T-cell (primary cell): ENCODE measurements around the gene SLC5A1. TPM values are rescaled to one million over a fixed set of nuclear protein-coding genes. Genes with fewer than 3 reads are reported as not detected.

Experiments used
- ATAC-seq, 4 experiments: fragments of 200-7000 bp in 3 of 4; fragments of 150-1000 bp in 1 of 4; cut with Tn5 transposase; replicated peaks in 1 of 4; 1 replicate in 3 of 4; 2 replicates in 1 of 4; pipeline ENCODE4 v1.10.0; 2021; ENCODE audit warnings: moderate library complexity in 3 of 4, mild to moderate bottlenecking in 2 of 4, moderate number of reproducible peaks in 1 of 4
- CTCF ChIA-PET, 2 donors: fragments of 300-600 bp; sonication (Branson Sonifier 250); formaldehyde crosslinking; loops; one replicate each; lab custom pipeline; 2022; ENCODE audit warnings: antibody characterized with exemption in 2 of 2; lab: Charles Lee
- POLR2A ChIA-PET, 2 donors: fragments of 300-600 bp; sonication (Branson Sonifier 250); formaldehyde crosslinking; loops; one replicate each; lab custom pipeline; 2022; ENCODE audit warnings: antibody characterized with exemption in 2 of 2; lab: Charles Lee
- DNase-seq, 35 experiments: peaks; one replicate each; pipeline versions ENCODE4 v3.0.0 to v3.0.0-alpha.2; 2013 to 2023
- H3K27ac ChIP-seq: one replicate; pipeline ENCODE4 v1.5.1; 2013; ENCODE audit warnings: low read length
- H3K27me3 ChIP-seq, 2 experiments: replicated peaks in 1 of 2; 1 replicate in 1 of 2; 2 replicates in 1 of 2; pipeline versions ENCODE4 v1.6.1 to v1.7.0; 2013; ENCODE audit warnings: low read length in 1 of 2, mixed read lengths in 1 of 2; ENCODE audit not compliant: control insufficient read depth in 2 of 2, insufficient read depth in 2 of 2; ENCODE audit errors: extremely low read depth in 1 of 2
- H3K36me3 ChIP-seq, 2 donors: 1 replicate in 1 of 2; 2 replicates in 1 of 2; pipeline versions ENCODE4 v1.6.1 to v1.7.0; 2013; ENCODE audit warnings: low read length in 1 of 2; ENCODE audit not compliant: control insufficient read depth in 2 of 2, insufficient read depth in 1 of 2; ENCODE audit errors: extremely low read depth in 1 of 2
- H3K4me1 ChIP-seq, 2 experiments: 1 replicate in 1 of 2; 2 replicates in 1 of 2; pipeline versions ENCODE4 v1.6.1 to v1.7.0; 2013; ENCODE audit warnings: low read length in 2 of 2, mixed read lengths in 1 of 2; ENCODE audit not compliant: insufficient read depth in 2 of 2, control insufficient read depth in 1 of 2; ENCODE audit errors: extremely low read depth in 1 of 2
- H3K4me3 ChIP-seq, 2 donors: 1 replicate in 1 of 2; 2 replicates in 1 of 2; pipeline versions ENCODE4 v1.5.1 to v1.7.0; 2013; ENCODE audit warnings: mild to moderate bottlenecking in 2 of 2, low read length in 1 of 2, moderate library complexity in 1 of 2; ENCODE audit not compliant: control insufficient read depth in 1 of 2; ENCODE audit errors: extremely low read depth in 1 of 2
- H3K9me3 ChIP-seq: 2 replicates; pipeline ENCODE4 v1.7.0; 2013
- H3K27ac Mint-ChIP-seq, 2 donors: one replicate each; pipeline ENCODE4 v1.8.0; 2020 to 2021; ENCODE audit warnings: mild to moderate bottlenecking in 2 of 2, mixed read lengths in 2 of 2
- H3K27me3 Mint-ChIP-seq, 2 donors: one replicate each; pipeline ENCODE4 v1.8.0; 2021 to 2022; ENCODE audit warnings: mixed read lengths in 2 of 2
- H3K36me3 Mint-ChIP-seq: one replicate; pipeline ENCODE4 v1.8.0; 2021; ENCODE audit warnings: mixed read lengths
- H3K4me1 Mint-ChIP-seq, 3 donors: one replicate each; pipeline ENCODE4 v1.8.0; 2020 to 2022; ENCODE audit warnings: mixed read lengths in 3 of 3, mild to moderate bottlenecking in 1 of 3
- H3K4me3 Mint-ChIP-seq, 3 donors: one replicate each; pipeline ENCODE4 v1.8.0; 2020 to 2022; ENCODE audit warnings: mild to moderate bottlenecking in 3 of 3, mixed read lengths in 3 of 3, moderate library complexity in 3 of 3
- H3K9me3 Mint-ChIP-seq, 3 donors: one replicate each; pipeline ENCODE4 v1.8.0; 2020 to 2022; ENCODE audit warnings: mixed read lengths in 3 of 3
- WGBS: methylation state at CpG from one replicate; pipeline ENCODE4 v1.1.5; 2013; ENCODE audit warnings: missing lambda C conversion rate; ENCODE audit not compliant: insufficient coverage; 5-methylcytosine and 5-hydroxymethylcytosine counted together
- total RNA-seq, 35 experiments: library from RNA in 6 of 35; stranded (reverse) in 6 of 35; fragments of 120-200 nt in 1 of 35; gene quantifications; one replicate each; pipeline versions ENCODE4 v1.2.1 to v1.2.4 and lab custom pipeline; 2013 to 2026

Gene SLC5A1
- total RNA-seq, 5 donors from 2014 or later (not counting 1 experiment from before 2014, with no cell fraction given) = not detected

- Mint-ChIP-seq H3K27ac (no peak overlapping the region), H3K9me3 (no peaks in the 10 kb centered on the region), H3K4me1 (no peaks in the 10 kb centered on the region), H3K27me3 (peaks cover 28 to 44% of the 10 kb centered on the region in 2 donors), H3K4me3 (no peak overlapping the region), H3K36me3 (no peaks in the 10 kb centered on the region)
- POLR2A ChIA-PET = no interaction called here
- WGBS = no CpG with 5 or more reads among the region's 2 CpGs
- no peaks in the 10 kb centered on the region for H3K9me3 ChIP-seq
- no peak overlapping the region for H3K4me3 ChIP-seq
- CTCF ChIA-PET = no interaction called here
- H3K4me1 ChIP-seq = no peaks in the 10 kb centered on the region
- DNase-seq (no peak), ATAC-seq (no peak)
- H3K27me3 ChIP-seq = peaks cover 3 to 5% of the 10 kb centered on the region in 2 experiments
- H3K36me3 ChIP-seq = no peaks in the 10 kb centered on the region
- H3K27ac ChIP-seq = no peak overlapping the region
These were observed 69.3 kb downstream of the SLC5A1 start for GRCh38 chr22:32112380-32112779.

DNA sequence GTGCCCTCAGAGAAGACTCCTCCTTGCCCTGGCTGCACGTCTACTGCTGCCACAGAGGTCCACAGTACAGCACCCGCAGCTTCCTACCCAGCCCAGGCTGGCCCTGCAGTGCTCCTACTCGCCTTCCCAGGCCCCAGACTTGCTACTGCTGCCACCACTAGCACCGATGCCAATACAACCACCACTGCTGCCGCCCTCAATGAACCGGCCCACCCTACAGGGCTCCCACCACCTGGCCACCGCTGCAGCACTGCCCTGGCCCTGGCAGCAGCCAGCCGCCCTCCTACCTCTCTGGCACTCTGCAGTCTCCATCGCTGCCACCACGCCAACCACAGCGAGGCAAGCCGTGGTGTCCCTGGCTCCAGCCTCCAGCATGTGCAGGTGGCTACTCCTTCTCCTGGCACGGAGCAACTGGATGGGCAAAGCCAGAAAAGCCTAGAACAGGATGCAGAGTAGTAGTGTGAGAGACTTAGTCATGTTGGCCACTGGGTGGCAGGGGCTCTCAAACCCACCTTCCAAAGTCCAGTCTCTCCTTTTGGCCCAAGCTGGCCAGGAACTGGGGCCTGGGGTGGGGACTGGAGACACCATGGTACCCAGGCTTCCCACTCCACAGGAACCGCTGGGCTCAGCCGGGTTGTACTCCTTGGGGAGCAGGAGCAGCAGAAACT lies 76.6 kb downstream of the SLC5A1 start:
- Histone ChIP-seq H3K36me3 (no peaks in the 10 kb centered on the region), H3K27me3 (peaks cover 5 to 10% of the 10 kb centered on the region in 2 experiments), H3K4me1 (peaks cover 0 to under 1% of the 10 kb centered on the region in 2 experiments), H3K4me3 (no peak overlapping the region), H3K9me3 (no peaks in the 10 kb centered on the region), H3K27ac (no peak overlapping the region)
- Mint-ChIP-seq H3K27me3 (peaks cover 0 to 15% of the 10 kb centered on the region in 2 donors), H3K27ac (no peak overlapping the region), H3K9me3 (no peaks in the 10 kb centered on the region), H3K36me3 (no peaks in the 10 kb centered on the region), H3K4me3 (no peak overlapping the region), H3K4me1 (peaks cover 4 to 11% (median 10%) of the 10 kb centered on the region in 3 donors)
- POLR2A ChIA-PET = no interaction called here
- DNase-seq = no peak
- WGBS = 86% methylated on average over 8 of the region's 15 CpGs
- no peak for ATAC-seq
- CTCF ChIA-PET = no interaction called here

GRCh38 chr22:32120603-32121002 lies 77.5 kb downstream of the SLC5A1 start:
- no peak overlapping the region for H3K4me3 ChIP-seq
- no peaks in the 10 kb centered on the region for H3K9me3 ChIP-seq
- H3K27me3 Mint-ChIP-seq = peaks cover 0 to 11% of the 10 kb centered on the region in 2 donors
- no peak for ATAC-seq
- H3K4me3 Mint-ChIP-seq = no peak overlapping the region
- peaks cover 5 to 10% of the 10 kb centered on the region in 2 experiments for H3K27me3 ChIP-seq
- POLR2A ChIA-PET = no interaction called here
- peaks cover 0 to 2% of the 10 kb centered on the region in 2 experiments for H3K4me1 ChIP-seq
- H3K27ac Mint-ChIP-seq = no peak overlapping the region
- no peaks in the 10 kb centered on the region for H3K36me3 ChIP-seq
- peaks cover 13 to 20% (median 19%) of the 10 kb centered on the region in 3 donors for H3K4me1 Mint-ChIP-seq
- no peak overlapping the region for H3K27ac ChIP-seq
- no peaks in the 10 kb centered on the region for H3K36me3 Mint-ChIP-seq
- CTCF ChIA-PET = no interaction called here
- H3K9me3 Mint-ChIP-seq = no peaks in the 10 kb centered on the region
- no peak for DNase-seq
- WGBS = 92% methylated on average over 19 of the region's 20 CpGs

GRCh38 chr22:32122899-32123298 lies 79.8 kb downstream of the SLC5A1 start:
- WGBS = 89% methylated on average over 12 of the region's 15 CpGs
- no peaks in the 10 kb centered on the region for H3K36me3 Mint-ChIP-seq

GRCh38 chr22:32123657-32124056 lies 80.6 kb downstream of the SLC5A1 start:
- H3K27ac ChIP-seq = no peak overlapping the region
- H3K9me3 ChIP-seq = no peaks in the 10 kb centered on the region
- 97% methylated on average over 10 of the region's 10 CpGs for WGBS
- H3K4me3 ChIP-seq = no peak overlapping the region
- no peak overlapping the region for H3K27ac Mint-ChIP-seq
- ChIA-PET CTCF (no interaction called here), POLR2A (no interaction called here)
- ATAC-seq (no peak), DNase-seq (no peak)
- no peak overlapping the region for H3K4me3 Mint-ChIP-seq
- H3K4me1 Mint-ChIP-seq = peaks cover 13 to 22% (median 20%) of the 10 kb centered on the region in 3 donors
- H3K36me3 ChIP-seq = no peaks in the 10 kb centered on the region
- no peaks in the 10 kb centered on the region for H3K27me3 Mint-ChIP-seq
- no peaks in the 10 kb centered on the region for H3K9me3 Mint-ChIP-seq
- H3K4me1 ChIP-seq = peaks cover 0 to 2% of the 10 kb centered on the region in 2 experiments
- H3K27me3 ChIP-seq = peaks cover 0 to 10% of the 10 kb centered on the region in 2 experiments
- no peaks in the 10 kb centered on the region for H3K36me3 Mint-ChIP-seq

More at GRCh38 chr22:32122899-32123298, 79.8 kb downstream of the SLC5A1 start:
- Mint-ChIP-seq H3K27ac (no peak overlapping the region), H3K27me3 (no peaks in the 10 kb centered on the region), H3K9me3 (no peaks in the 10 kb centered on the region), H3K4me1 (peaks cover 13 to 22% (median 20%) of the 10 kb centered on the region in 3 donors), H3K4me3 (no peak overlapping the region)
- ATAC-seq (no peak), DNase-seq (no peak)
- Histone ChIP-seq H3K27ac (no peak overlapping the region), H3K9me3 (no peaks in the 10 kb centered on the region), H3K4me3 (no peak overlapping the region), H3K4me1 (peaks cover 0 to 2% of the 10 kb centered on the region in 2 experiments), H3K36me3 (no peaks in the 10 kb centered on the region), H3K27me3 (peaks cover 0 to 10% of the 10 kb centered on the region in 2 experiments)
- ChIA-PET POLR2A (no interaction called here), CTCF (no interaction called here)

- Histone ChIP-seq H3K36me3 (no peaks in the 10 kb centered on the region), H3K4me1 (peaks cover 0 to 10% of the 10 kb centered on the region in 2 experiments), H3K27ac (no peak overlapping the region), H3K27me3 (peaks cover 0 to 12% of the 10 kb centered on the region in 2 experiments), H3K4me3 (no peak overlapping the region), H3K9me3 (no peaks in the 10 kb centered on the region)
- H3K4me3 Mint-ChIP-seq = no peak overlapping the region
- WGBS = 90% methylated on average over 2 of the region's 4 CpGs
- no peaks in the 10 kb centered on the region for H3K36me3 Mint-ChIP-seq
- no peaks in the 10 kb centered on the region for H3K27me3 Mint-ChIP-seq
- no peak for DNase-seq
- ChIA-PET POLR2A (no interaction called here), CTCF (no interaction called here)
- no peak for ATAC-seq
- H3K27ac Mint-ChIP-seq = no peak overlapping the region
- peaks cover 15 to 28% (median 20%) of the 10 kb centered on the region in 3 donors for H3K4me1 Mint-ChIP-seq
- H3K9me3 Mint-ChIP-seq = no peaks in the 10 kb centered on the region
These were observed 84.8 kb downstream of the SLC5A1 start for GRCh38 chr22:32127904-32128303.
